ENCODE data around the gene NCAPD2.
"Not testable (repeated sequence)": the region's sequence is repeated elsewhere in the genome, so short reads cannot be mapped to it uniquely, and the experiment has no call there.

NCAPD2 gene

DNA sequence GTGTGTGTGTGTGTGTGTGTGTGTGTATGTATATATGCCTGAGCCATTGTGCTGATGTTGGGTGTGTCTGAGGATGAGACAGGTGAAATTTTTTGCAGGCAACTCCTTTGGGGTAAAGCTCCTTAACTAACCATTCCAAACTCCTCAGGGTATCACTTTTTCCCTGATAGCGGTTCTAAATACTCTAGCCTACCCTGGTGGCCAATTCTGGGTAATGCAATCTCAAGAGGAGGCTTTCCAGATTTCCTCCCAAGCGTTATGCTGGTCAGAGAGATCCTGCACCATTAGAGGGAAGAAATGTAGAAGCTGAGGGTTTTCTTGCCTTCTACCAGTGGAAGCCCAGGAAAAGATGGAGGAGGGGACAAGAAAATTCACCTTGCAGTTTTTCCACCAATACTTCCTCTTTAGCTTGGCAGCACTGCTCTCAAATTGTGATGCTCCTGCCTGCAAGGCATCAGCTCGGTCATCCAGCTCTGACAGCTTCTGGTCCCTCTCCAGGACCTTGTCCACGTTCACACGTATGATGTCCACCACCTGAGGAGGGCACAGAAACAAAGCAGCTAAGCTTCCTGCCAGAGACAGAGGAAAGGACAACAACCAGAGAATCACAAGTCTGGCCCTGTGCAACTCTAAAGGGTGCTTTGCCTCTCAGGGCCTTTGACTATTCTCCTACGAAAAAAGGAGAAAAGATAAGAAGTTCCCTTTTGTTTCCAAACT, 28.3 kb upstream of the NCAPD2 start:
- peaks cover 51% of the 10 kb centered on the region for H3K36me3 ChIP-seq (ENCODE audit: control insufficient read depth, insufficient read depth, low read length)
- H3K4me1 ChIP-seq (ENCODE audit: control insufficient read depth, insufficient read depth, low read length, poor library complexity, severe bottlenecking): no peaks in the 10 kb centered on the region
- 71 to 74% methylated on average over 5 of the region's 6 CpGs for WGBS, 2 experiments (ENCODE audit: insufficient coverage in 2 of 2)
- no peak overlapping the region for H3K27ac ChIP-seq (ENCODE audit: low read depth, low read length, severe bottlenecking)
- no peaks in the 10 kb centered on the region for H3K9me3 ChIP-seq (ENCODE audit: control insufficient read depth, low read length)
- H3K4me3 ChIP-seq (ENCODE audit: extremely low read depth, insufficient read depth, low read length, poor library complexity, severe bottlenecking): no peak overlapping the region

DNA sequence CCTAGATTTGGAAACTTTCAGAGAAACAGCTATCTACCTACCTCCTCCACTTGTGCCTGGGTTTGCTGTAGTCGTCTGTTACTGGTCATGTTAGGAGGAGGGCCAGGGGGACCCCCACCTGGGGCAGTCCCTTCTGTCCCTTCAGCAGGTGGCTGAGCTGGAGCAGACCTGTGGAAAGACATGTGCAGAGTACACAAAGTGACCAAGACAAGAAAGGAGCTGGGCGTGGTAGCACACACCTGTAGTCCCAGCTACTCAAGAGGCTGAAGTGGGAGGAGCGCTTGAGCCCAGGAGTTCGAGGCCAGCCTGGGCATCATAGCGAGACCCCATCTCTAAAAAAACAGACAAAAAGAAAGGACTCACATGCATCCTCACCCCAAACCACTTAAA, 27.7 kb upstream of the NCAPD2 start:
- no peak overlapping the region for H3K27ac ChIP-seq (ENCODE audit: low read depth, low read length, severe bottlenecking)
- H3K36me3 ChIP-seq (ENCODE audit: control insufficient read depth, insufficient read depth, low read length): peaks cover 51% of the 10 kb centered on the region
- no peaks in the 10 kb centered on the region for H3K4me1 ChIP-seq (ENCODE audit: control insufficient read depth, insufficient read depth, low read length, poor library complexity, severe bottlenecking)
- H3K9me3 ChIP-seq (ENCODE audit: control insufficient read depth, low read length): no peaks in the 10 kb centered on the region
- no peak overlapping the region for H3K4me3 ChIP-seq (ENCODE audit: extremely low read depth, insufficient read depth, low read length, poor library complexity, severe bottlenecking)
- WGBS, 2 experiments (ENCODE audit: insufficient coverage in 2 of 2): 97% methylated on average over 4 of the region's 5 CpGs; no CpG with 5 or more reads in 1 of the 2 experiments

DNA sequence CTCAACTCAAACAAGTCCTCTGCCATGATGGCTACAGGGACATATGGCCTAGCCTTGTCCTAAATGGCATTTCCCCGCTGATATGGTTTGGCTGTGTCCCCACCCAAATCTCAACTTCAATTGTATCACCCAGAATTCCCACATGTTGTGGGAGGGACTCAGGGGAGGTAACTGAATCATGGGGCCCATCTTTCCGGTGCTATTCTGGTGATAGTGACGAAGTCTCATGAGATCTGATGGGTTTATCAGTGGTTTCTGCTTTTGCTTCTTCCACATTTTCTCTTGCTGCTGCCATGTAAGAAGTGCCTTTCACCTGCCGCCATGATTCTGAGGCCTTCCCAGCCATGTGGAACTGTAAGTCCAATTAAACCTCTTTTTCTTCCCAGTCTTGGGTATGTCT, 27.2 kb upstream of the NCAPD2 start:
- peaks cover 49% of the 10 kb centered on the region for H3K36me3 ChIP-seq (ENCODE audit: control insufficient read depth, insufficient read depth, low read length)
- not testable (repeated sequence) for H3K4me1 ChIP-seq (ENCODE audit: control insufficient read depth, insufficient read depth, low read length, poor library complexity, severe bottlenecking)

DNA sequence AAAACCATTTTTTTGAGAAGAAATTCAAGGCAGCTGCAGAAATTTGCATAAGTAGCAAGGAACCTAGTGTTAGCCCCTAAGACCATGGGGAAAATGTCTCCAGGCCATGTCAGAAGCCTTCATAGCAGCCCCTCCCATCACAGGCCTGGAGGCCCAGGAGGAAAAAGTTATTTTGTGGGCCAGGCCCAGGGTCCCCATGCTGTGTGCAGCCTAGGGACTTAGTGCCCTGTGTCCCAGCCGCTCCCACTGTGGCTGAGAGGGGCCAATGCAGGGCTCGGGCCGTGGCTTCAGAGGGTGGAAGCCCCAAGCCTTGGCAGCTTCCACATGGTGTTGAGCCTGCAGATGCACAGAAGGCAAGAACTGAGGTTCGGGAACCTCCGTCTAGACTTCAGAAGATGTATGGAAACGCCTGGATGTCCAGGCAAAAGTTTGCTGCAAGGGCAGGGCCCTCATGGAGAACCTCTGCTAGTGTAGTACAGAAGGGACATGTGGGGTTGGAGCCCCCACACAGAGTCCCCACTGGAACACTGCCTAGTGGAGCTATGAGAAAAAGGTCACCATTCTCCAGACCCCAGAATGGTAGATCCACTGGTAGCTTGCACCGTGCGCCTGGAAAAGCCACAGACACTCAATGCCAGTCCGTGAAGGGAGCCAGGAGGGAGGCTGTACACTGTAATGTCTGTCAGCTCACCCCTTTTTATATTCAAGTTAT, 26.2 kb upstream of the NCAPD2 start:
- not testable (repeated sequence) for H3K4me3 ChIP-seq (ENCODE audit: extremely low read depth, insufficient read depth, low read length, poor library complexity, severe bottlenecking); H3K27ac ChIP-seq (ENCODE audit: low read depth, low read length, severe bottlenecking); H3K9me3 ChIP-seq (ENCODE audit: control insufficient read depth, low read length); H3K4me1 ChIP-seq (ENCODE audit: control insufficient read depth, insufficient read depth, low read length, poor library complexity, severe bottlenecking)
- WGBS, 2 experiments (ENCODE audit: insufficient coverage in 2 of 2): 97% methylated on average over 8 of the region's 9 CpGs
- H3K36me3 ChIP-seq (ENCODE audit: control insufficient read depth, insufficient read depth, low read length): peaks cover 39% of the 10 kb centered on the region

More for the DNA sequence above, 27.2 kb upstream of the NCAPD2 start:
- not testable (repeated sequence) for H3K27ac ChIP-seq (ENCODE audit: low read depth, low read length, severe bottlenecking); H3K9me3 ChIP-seq (ENCODE audit: control insufficient read depth, low read length); H3K4me3 ChIP-seq (ENCODE audit: extremely low read depth, insufficient read depth, low read length, poor library complexity, severe bottlenecking)
- 93 to 100% methylated on average over 2 to 3 of the region's 4 CpGs for WGBS, 2 experiments (ENCODE audit: insufficient coverage in 2 of 2)

DNA sequence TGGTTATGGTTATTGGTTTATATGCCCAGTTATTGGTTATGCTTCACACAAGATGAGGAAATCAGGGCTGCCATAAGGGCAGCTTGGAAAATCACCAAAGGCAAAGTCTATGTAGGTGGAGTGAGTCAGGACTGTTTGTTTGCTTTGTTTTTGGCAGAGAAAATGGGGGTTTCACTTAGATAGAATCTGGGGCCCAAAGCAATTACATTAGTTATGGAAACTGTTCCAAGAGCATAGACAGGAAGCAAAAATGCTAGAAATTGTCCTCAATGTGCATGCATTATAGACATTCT, 25.7 kb upstream of the NCAPD2 start:
- no peak overlapping the region for H3K4me3 ChIP-seq (ENCODE audit: extremely low read depth, insufficient read depth, low read length, poor library complexity, severe bottlenecking)
- H3K27ac ChIP-seq (ENCODE audit: low read depth, low read length, severe bottlenecking): no peak overlapping the region
- H3K36me3 ChIP-seq (ENCODE audit: control insufficient read depth, insufficient read depth, low read length): peaks cover 34% of the 10 kb centered on the region
- no peaks in the 10 kb centered on the region for H3K4me1 ChIP-seq (ENCODE audit: control insufficient read depth, insufficient read depth, low read length, poor library complexity, severe bottlenecking)
- no peaks in the 10 kb centered on the region for H3K9me3 ChIP-seq (ENCODE audit: control insufficient read depth, low read length)

DNA sequence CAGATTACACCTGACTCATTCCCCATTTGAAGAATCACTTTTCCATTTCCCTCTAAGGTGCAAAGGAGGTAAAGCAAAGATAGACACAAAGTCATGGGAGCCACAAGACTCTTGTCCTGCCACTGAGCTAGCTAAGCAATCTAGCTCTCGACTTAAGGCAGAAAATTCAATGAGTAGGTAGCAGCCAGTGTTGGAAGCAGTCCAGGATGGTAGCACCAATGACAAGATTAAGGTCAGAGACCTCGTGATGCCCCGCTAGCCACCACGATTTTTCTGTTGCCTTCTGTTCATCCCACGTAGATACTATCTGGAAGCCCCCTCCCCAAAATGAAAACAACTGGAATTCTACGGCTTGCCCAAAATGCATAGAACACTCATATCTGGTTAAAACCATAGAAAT, 24.8 kb upstream of the NCAPD2 start:
- Histone ChIP-seq H3K27ac (ENCODE audit: low read depth, low read length, severe bottlenecking) (no peak overlapping the region), H3K4me3 (ENCODE audit: extremely low read depth, insufficient read depth, low read length, poor library complexity, severe bottlenecking) (no peak overlapping the region), H3K4me1 (ENCODE audit: control insufficient read depth, insufficient read depth, low read length, poor library complexity, severe bottlenecking) (no peaks in the 10 kb centered on the region), H3K9me3 (ENCODE audit: control insufficient read depth, low read length) (no peaks in the 10 kb centered on the region), H3K36me3 (ENCODE audit: control insufficient read depth, insufficient read depth, low read length) (peaks cover 26% of the 10 kb centered on the region)
- 90 to 95% methylated on average over 3 to 5 of the region's 6 CpGs for WGBS, 2 experiments (ENCODE audit: insufficient coverage in 2 of 2)

DNA sequence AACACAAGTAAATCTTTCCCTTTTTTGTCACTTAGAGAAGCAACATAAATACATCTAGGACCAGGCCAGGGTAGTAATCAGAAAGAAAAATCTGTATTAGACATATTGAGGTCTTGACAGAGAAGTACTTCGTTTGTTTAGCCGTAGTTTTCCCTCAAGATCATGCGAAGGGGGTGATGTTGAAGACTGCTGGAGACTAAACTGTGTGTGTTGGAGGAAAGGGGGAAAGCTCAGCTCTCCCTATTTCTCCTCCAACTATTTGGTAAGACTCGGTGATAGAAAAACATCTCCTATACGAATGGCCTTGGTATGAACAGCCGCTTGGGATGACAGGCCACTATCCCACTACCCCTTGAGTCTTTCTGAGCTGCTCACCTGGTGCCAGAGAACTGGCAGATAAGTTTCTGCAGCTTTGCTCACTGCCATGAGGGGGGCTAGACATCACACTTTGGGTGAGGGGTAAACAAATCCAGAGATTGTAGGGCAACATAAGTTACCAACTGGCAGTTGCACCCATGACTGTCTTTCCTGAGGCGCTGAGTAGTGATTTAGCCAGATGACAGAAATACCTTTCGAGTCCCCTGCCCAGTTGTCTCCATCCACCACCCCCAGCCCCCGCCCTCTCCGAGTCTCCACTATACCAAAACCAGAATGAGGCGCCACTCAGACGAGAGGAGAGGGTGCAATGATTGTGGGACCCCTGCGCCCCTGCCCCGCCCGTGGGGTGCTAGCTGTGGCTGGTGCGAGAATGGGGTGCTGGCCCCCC, 24.1 kb upstream of the NCAPD2 start:
- 40 to 58% methylated on average over 8 to 11 of the region's 16 CpGs for WGBS, 2 experiments (ENCODE audit: insufficient coverage in 2 of 2)
- Histone ChIP-seq H3K4me3 (ENCODE audit: extremely low read depth, insufficient read depth, low read length, poor library complexity, severe bottlenecking) (peak overlapping the region; percentile 93), H3K27ac (ENCODE audit: low read depth, low read length, severe bottlenecking) (peak overlapping the region; percentile 90), H3K4me1 (ENCODE audit: control insufficient read depth, insufficient read depth, low read length, poor library complexity, severe bottlenecking) (no peaks in the 10 kb centered on the region), H3K36me3 (ENCODE audit: control insufficient read depth, insufficient read depth, low read length) (peaks cover 19% of the 10 kb centered on the region), H3K9me3 (ENCODE audit: control insufficient read depth, low read length) (no peaks in the 10 kb centered on the region)

DNA sequence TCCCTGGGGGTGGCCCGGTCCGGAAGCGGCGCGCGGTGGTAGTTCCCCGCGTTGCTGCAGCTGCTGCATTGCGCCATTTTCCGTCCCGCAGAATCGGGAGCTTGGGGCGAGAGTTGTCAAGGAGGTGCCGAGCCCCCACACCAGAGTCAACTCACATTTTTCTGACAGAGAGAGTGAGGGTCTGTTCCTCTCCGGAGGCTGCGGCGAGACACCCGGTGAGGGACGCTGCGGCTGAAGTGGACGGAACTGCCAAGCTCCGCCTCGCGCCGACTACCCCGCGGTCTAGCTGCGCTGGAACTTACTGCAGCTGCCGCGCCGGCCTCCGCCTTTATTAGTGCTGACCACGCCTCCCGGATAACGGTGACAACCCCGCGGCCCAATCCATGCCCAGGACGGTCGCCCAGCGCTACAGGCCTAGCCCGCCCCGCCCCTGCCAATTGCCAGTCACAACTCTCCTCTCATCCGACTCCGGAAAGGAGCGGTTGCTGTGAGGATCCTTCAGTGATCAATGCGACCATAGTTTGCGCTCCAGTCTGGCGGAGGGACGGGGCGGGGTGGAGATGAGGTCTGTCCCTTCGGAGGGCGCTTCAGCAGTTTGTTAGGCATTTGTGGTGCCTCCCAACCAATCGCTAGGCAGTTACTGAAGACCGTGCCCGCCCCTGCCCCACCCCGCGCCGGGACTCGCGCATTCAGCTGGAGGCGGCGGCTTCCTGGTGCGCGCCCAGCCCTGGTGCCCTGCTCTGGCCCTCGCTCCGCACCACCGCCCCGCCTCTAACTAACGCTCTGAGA, 23.3 kb upstream of the NCAPD2 start, which contains the start of gene VAMP1:
TSS of gene VAMP1 (minus strand) at position 303 of the 789 bp plus-strand sequence. CDS start at position 157, 146 bp downstream.
- Histone ChIP-seq H3K36me3 (ENCODE audit: control insufficient read depth, insufficient read depth, low read length) (peaks cover 15% of the 10 kb centered on the region), H3K4me1 (ENCODE audit: control insufficient read depth, insufficient read depth, low read length, poor library complexity, severe bottlenecking) (no peaks in the 10 kb centered on the region), H3K4me3 (ENCODE audit: extremely low read depth, insufficient read depth, low read length, poor library complexity, severe bottlenecking) (peak within 1 kb of the TSS; percentile 93), H3K27ac (ENCODE audit: low read depth, low read length, severe bottlenecking) (peak within 1 kb of the TSS; percentile 90), H3K9me3 (ENCODE audit: control insufficient read depth, low read length) (no peaks in the 10 kb centered on the region)
- 0% methylated on average over 55 to 58 of the region's 69 CpGs for WGBS, 2 experiments (ENCODE audit: insufficient coverage in 2 of 2)

DNA sequence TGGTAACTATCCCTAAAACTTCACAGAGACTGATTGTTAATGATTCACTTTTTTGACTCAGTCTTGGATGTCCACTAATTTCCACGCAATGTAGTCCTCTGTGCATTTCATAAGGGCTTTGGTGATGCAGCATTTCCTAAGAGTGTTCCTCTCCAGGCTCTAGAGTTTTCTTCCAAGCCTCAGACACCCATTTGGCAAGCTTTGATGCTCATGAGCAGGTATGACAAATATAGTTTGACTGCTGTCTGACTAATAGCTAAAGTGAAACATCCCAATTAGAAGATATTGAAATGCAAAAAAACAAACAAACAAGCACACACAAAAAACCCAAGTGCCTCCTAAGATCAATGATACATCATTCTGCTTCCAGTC, 21.9 kb upstream of the NCAPD2 start:
- Histone ChIP-seq H3K36me3 (ENCODE audit: control insufficient read depth, insufficient read depth, low read length) (peaks cover 8% of the 10 kb centered on the region), H3K4me3 (ENCODE audit: extremely low read depth, insufficient read depth, low read length, poor library complexity, severe bottlenecking) (no peak overlapping the region), H3K4me1 (ENCODE audit: control insufficient read depth, insufficient read depth, low read length, poor library complexity, severe bottlenecking) (no peaks in the 10 kb centered on the region), H3K9me3 (ENCODE audit: control insufficient read depth, low read length) (no peaks in the 10 kb centered on the region), H3K27ac (ENCODE audit: low read depth, low read length, severe bottlenecking) (no peak overlapping the region)
- WGBS, 2 experiments (ENCODE audit: insufficient coverage in 2 of 2): 100% methylated on average over 1 of the region's 1 CpG

DNA sequence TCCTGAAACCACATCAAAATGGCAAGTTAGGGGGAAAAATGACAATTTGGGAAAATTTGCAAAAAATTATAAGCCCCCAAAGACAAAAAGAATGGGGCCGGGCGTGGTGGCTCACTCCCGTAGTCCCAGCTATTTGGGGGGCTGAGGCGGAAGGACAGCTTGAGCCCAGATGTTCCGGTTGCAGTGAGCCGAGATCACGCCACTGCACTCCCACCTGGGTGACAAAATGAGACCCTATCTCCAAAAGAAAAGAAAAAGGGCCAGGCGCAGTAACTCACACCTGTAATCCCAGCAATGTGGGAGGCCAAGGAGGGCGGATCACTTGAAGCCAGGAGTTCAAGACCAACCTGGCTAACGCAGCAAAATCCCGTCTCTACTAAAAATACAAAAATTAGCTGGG, 21.4 kb upstream of the NCAPD2 start:
- Histone ChIP-seq H3K9me3 (ENCODE audit: control insufficient read depth, low read length) (no peaks in the 10 kb centered on the region), H3K36me3 (ENCODE audit: control insufficient read depth, insufficient read depth, low read length) (peaks cover 8% of the 10 kb centered on the region), H3K4me1 (ENCODE audit: control insufficient read depth, insufficient read depth, low read length, poor library complexity, severe bottlenecking) (no peaks in the 10 kb centered on the region), H3K27ac (ENCODE audit: low read depth, low read length, severe bottlenecking) (no peak overlapping the region), H3K4me3 (ENCODE audit: extremely low read depth, insufficient read depth, low read length, poor library complexity, severe bottlenecking) (no peak overlapping the region)
- 91 to 100% methylated on average over 2 to 11 of the region's 11 CpGs for WGBS, 2 experiments (ENCODE audit: insufficient coverage in 2 of 2)

All from mesodermal cell (in vitro differentiated cells).